Measurements from ENCODE around the gene CYS1.

Gene CYS1

GRCh38 chr2:10008809-10009176 lies 71.4 kb downstream of the CYS1 start:
- no peak for DNase-seq (ENCODE audit: insufficient read length, low spot score)
- TF ChIP-seq POLR2A (IDR thresholded peaks at IDR 0.05; ENCODE audit: low read depth, low read length), result no peak
- FAIRE-seq, result no peak

GRCh38 chr2:10007921-10008808 lies 72.0 kb downstream of the CYS1 start:
- FAIRE-seq, result no peak
- TF ChIP-seq POLR2A (IDR thresholded peaks at IDR 0.05; ENCODE audit: low read depth, low read length), result no peak
- no peak for DNase-seq (ENCODE audit: insufficient read length, low spot score)

GRCh38 chr2:10007435-10007834 lies 72.8 kb downstream of the CYS1 start:
- FAIRE-seq (no peak), DNase-seq (ENCODE audit: insufficient read length, low spot score) (no peak)

More at GRCh38 chr2:10007435-10007834, 72.8 kb downstream of the CYS1 start:
- no peak for TF ChIP-seq POLR2A (IDR thresholded peaks at IDR 0.05; ENCODE audit: low read depth, low read length)
